GM23248 (cell line): Measurements from ENCODE around the gene LYRM4.

Experiments used
- EZH2 ChIP-seq: fragments of 200-600 bp; sonication (generic); IDR thresholded peaks from 2 replicates; pipeline ENCODE4 v1.6.1; 2018; ENCODE audit warnings: antibody characterized with exemption, mild to moderate bottlenecking; ENCODE audit not compliant: insufficient read depth, poor library complexity, severe bottlenecking
- EZH2phosphoT487 ChIP-seq: fragments of 200-600 bp; sonication (generic); IDR thresholded peaks from 2 replicates; pipeline ENCODE4 v1.6.1; 2018; ENCODE audit warnings: antibody characterized with exemption, moderate library complexity, mild to moderate bottlenecking, low read depth; ENCODE audit not compliant: insufficient read depth

- TF ChIP-seq EZH2: no peak
- TF ChIP-seq EZH2phosphoT487: no peak
Observed at GRCh38 chr6:5249451-5250122, 11.2 kb downstream of the LYRM4 start.
